Effector memory CD8-positive, alpha-beta T cell (primary cell): ENCODE data around the gene DDX17.
"Not testable (repeated sequence)": the region's sequence is repeated elsewhere in the genome, so short reads cannot be mapped to it uniquely, and the experiment has no call there.

ENCODE experiments used
- ATAC-seq: fragments of 150-1000 bp; cut with Tn5 transposase; replicated peaks from 2 replicates; pipeline ENCODE4 v1.10.0; 2021; ENCODE audit warnings: mild to moderate bottlenecking, moderate library complexity
- DNase-seq, 3 experiments: peaks; one replicate each; pipeline ENCODE4 v3.0.0; 2021
- H3K27ac Mint-ChIP-seq, 2 donors: one replicate each; pipeline ENCODE4 v1.8.0; 2022; ENCODE audit warnings: mild to moderate bottlenecking in 2 of 2, mixed read lengths in 2 of 2, moderate library complexity in 2 of 2
- H3K27me3 Mint-ChIP-seq, 2 donors: one replicate each; pipeline ENCODE4 v1.8.0; 2022; ENCODE audit warnings: mixed read lengths in 2 of 2
- H3K36me3 Mint-ChIP-seq: one replicate; pipeline ENCODE4 v1.8.0; 2022; ENCODE audit warnings: mild to moderate bottlenecking, moderate library complexity, mixed read lengths; ENCODE audit not compliant: insufficient read depth
- H3K4me1 Mint-ChIP-seq, 2 donors: one replicate each; pipeline ENCODE4 v1.8.0; 2022; ENCODE audit warnings: low read depth in 2 of 2, mixed read lengths in 2 of 2
- H3K4me3 Mint-ChIP-seq, 2 donors: one replicate each; pipeline ENCODE4 v1.8.0; 2022; ENCODE audit warnings: mild to moderate bottlenecking in 2 of 2, mixed read lengths in 2 of 2, moderate library complexity in 2 of 2
- H3K9me3 Mint-ChIP-seq, 2 donors: one replicate each; pipeline ENCODE4 v1.8.0; 2022; ENCODE audit warnings: mixed read lengths in 2 of 2

Gene DDX17

GRCh38 chr22:38487946-38488345 lies 18.2 kb downstream of the DDX17 start:
- Mint-ChIP-seq H3K27me3 (no peaks in the 10 kb centered on the region), H3K4me3 (no peak overlapping the region), H3K36me3 (peaks cover 97% of the 10 kb centered on the region), H3K9me3 (no peaks in the 10 kb centered on the region), H3K4me1 (peaks cover 9 to 33% of the 10 kb centered on the region in 2 donors), H3K27ac (peak overlapping the region; percentile 46 to 74)
- no peak for DNase-seq
- ATAC-seq: no peak

GRCh38 chr22:38485783-38486182 lies 20.3 kb downstream of the DDX17 start:
- Mint-ChIP-seq H3K27me3 (no peaks in the 10 kb centered on the region), H3K9me3 (no peaks in the 10 kb centered on the region), H3K36me3 (peaks cover 95% of the 10 kb centered on the region), H3K27ac (peak overlapping the region in 1 of 2 donors; percentile 16), H3K4me1 (peaks cover 11 to 38% of the 10 kb centered on the region in 2 donors), H3K4me3 (peak overlapping the region in 1 of 2 donors; percentile 5)
- peak; percentile 31 for ATAC-seq
- no peak for DNase-seq

- DNase-seq (no peak), ATAC-seq (no peak)
- Mint-ChIP-seq H3K27ac (peak overlapping the region; percentile 54 to 79), H3K27me3 (no peaks in the 10 kb centered on the region), H3K4me3 (no peak overlapping the region), H3K9me3 (no peaks in the 10 kb centered on the region), H3K4me1 (peaks cover 9 to 30% of the 10 kb centered on the region in 2 donors), H3K36me3 (peaks cover 89% of the 10 kb centered on the region)
These were observed 21.9 kb downstream of the DDX17 start for GRCh38 chr22:38484244-38484643.

- DNase-seq (no peak), ATAC-seq (no peak)
- Mint-ChIP-seq H3K4me1 (peaks cover 6 to 25% of the 10 kb centered on the region in 2 donors), H3K4me3 (no peak overlapping the region), H3K9me3 (no peaks in the 10 kb centered on the region), H3K36me3 (peaks cover 75% of the 10 kb centered on the region), H3K27ac (peak overlapping the region in 1 of 2 donors; percentile 23), H3K27me3 (no peaks in the 10 kb centered on the region)
These were observed 23.3 kb downstream of the DDX17 start for GRCh38 chr22:38482662-38483308.

- peaks cover 5 to 23% of the 10 kb centered on the region in 2 donors for H3K4me1 Mint-ChIP-seq
- ATAC-seq (no peak), DNase-seq (no peak)
- H3K4me3 Mint-ChIP-seq: no peak overlapping the region
- peaks cover 66% of the 10 kb centered on the region for H3K36me3 Mint-ChIP-seq
- peak overlapping the region in 1 of 2 donors; percentile 69 for H3K27ac Mint-ChIP-seq
- H3K27me3 Mint-ChIP-seq: no peaks in the 10 kb centered on the region
- H3K9me3 Mint-ChIP-seq: no peaks in the 10 kb centered on the region
These were observed 24.2 kb downstream of the DDX17 start for GRCh38 chr22:38481871-38482332.

GRCh38 chr22:38481162-38481870 lies 24.8 kb downstream of the DDX17 start:
- H3K4me3 Mint-ChIP-seq: no peak overlapping the region
- H3K4me1 Mint-ChIP-seq: peaks cover 5 to 19% of the 10 kb centered on the region in 2 donors
- H3K9me3 Mint-ChIP-seq: no peaks in the 10 kb centered on the region
- H3K27me3 Mint-ChIP-seq: no peaks in the 10 kb centered on the region
- H3K27ac Mint-ChIP-seq: peak overlapping the region; percentile 69 to 91
- DNase-seq (no peak), ATAC-seq (no peak)
- peaks cover 61% of the 10 kb centered on the region for H3K36me3 Mint-ChIP-seq

- peaks cover 44% of the 10 kb centered on the region for H3K36me3 Mint-ChIP-seq
- DNase-seq (no peak), ATAC-seq (no peak)
- H3K4me3 Mint-ChIP-seq: no peak overlapping the region
- no peaks in the 10 kb centered on the region for H3K9me3 Mint-ChIP-seq
- peaks cover 3 to 12% of the 10 kb centered on the region in 2 donors for H3K4me1 Mint-ChIP-seq
- H3K27ac Mint-ChIP-seq: peak overlapping the region in 1 of 2 donors; percentile 46
- no peaks in the 10 kb centered on the region for H3K27me3 Mint-ChIP-seq
These were observed 26.8 kb downstream of the DDX17 start for GRCh38 chr22:38479096-38479837.

- peaks cover 2 to 6% of the 10 kb centered on the region in 2 donors for H3K4me1 Mint-ChIP-seq
- H3K4me3 Mint-ChIP-seq: no peak overlapping the region
- ATAC-seq (no peak), DNase-seq (no peak)
- peaks cover 32% of the 10 kb centered on the region for H3K36me3 Mint-ChIP-seq
- no peaks in the 10 kb centered on the region for H3K9me3 Mint-ChIP-seq
- H3K27ac Mint-ChIP-seq: peak overlapping the region in 1 of 2 donors; percentile 55
- no peaks in the 10 kb centered on the region for H3K27me3 Mint-ChIP-seq
These were observed 28.5 kb downstream of the DDX17 start for GRCh38 chr22:38477585-38477984.

GRCh38 chr22:38474003-38474607 lies 32.0 kb downstream of the DDX17 start:
- Mint-ChIP-seq H3K4me1 (no peaks in the 10 kb centered on the region), H3K27me3 (peaks cover 4 to 7% of the 10 kb centered on the region in 2 donors), H3K9me3 (no peaks in the 10 kb centered on the region), H3K36me3 (peaks cover 6% of the 10 kb centered on the region), H3K27ac (no peak overlapping the region), H3K4me3 (no peak overlapping the region)
- DNase-seq (no peak), ATAC-seq (no peak)

GRCh38 chr22:38471237-38471636 lies 34.9 kb downstream of the DDX17 start:
- no peaks in the 10 kb centered on the region for H3K9me3 Mint-ChIP-seq
- peaks cover 7 to 8% of the 10 kb centered on the region in 2 donors for H3K4me1 Mint-ChIP-seq
- H3K36me3 Mint-ChIP-seq: peaks cover 10% of the 10 kb centered on the region
- no peak for ATAC-seq
- H3K27me3 Mint-ChIP-seq: peaks cover 23 to 26% of the 10 kb centered on the region in 2 donors
- H3K4me3 Mint-ChIP-seq: no peak overlapping the region
- no peak for DNase-seq
- H3K27ac Mint-ChIP-seq: no peak overlapping the region

- H3K27ac Mint-ChIP-seq, ATAC-seq, DNase-seq, H3K4me1 Mint-ChIP-seq, H3K9me3 Mint-ChIP-seq, H3K36me3 Mint-ChIP-seq: not testable (repeated sequence)
- Mint-ChIP-seq H3K4me3 (peak overlapping the region in 1 of 2 donors; percentile 31), H3K27me3 (peaks cover 23 to 37% of the 10 kb centered on the region in 2 donors)
These were observed 35.9 kb downstream of the DDX17 start for GRCh38 chr22:38470179-38470578.

- H3K4me3 Mint-ChIP-seq: no peak overlapping the region
- no peak overlapping the region for H3K27ac Mint-ChIP-seq
- peaks cover 7 to 8% of the 10 kb centered on the region in 2 donors for H3K4me1 Mint-ChIP-seq
- peaks cover 23 to 40% of the 10 kb centered on the region in 2 donors for H3K27me3 Mint-ChIP-seq
- ATAC-seq (no peak), DNase-seq (no peak)
- no peaks in the 10 kb centered on the region for H3K9me3 Mint-ChIP-seq
- H3K36me3 Mint-ChIP-seq: peaks cover 8% of the 10 kb centered on the region
These were observed 36.8 kb downstream of the DDX17 start for GRCh38 chr22:38469306-38469781.
